ENCODE measurements around the gene NXPH1. TPM values are rescaled to one million over a fixed set of nuclear protein-coding genes. Genes with fewer than 3 reads are reported as not detected.

NXPH1 gene
- total RNA-seq, 1 experiment from 2014 or later, result 0.59 TPM

- Mint-ChIP-seq H3K9me3 (peaks cover 11% of the 10 kb centered on the region), H3K27me3 (ENCODE audit: low read depth) (no peaks in the 10 kb centered on the region), H3K27ac (no peak overlapping the region), H3K4me3 (no peak overlapping the region), H3K36me3 (no peaks in the 10 kb centered on the region), H3K4me1 (peaks cover 32% of the 10 kb centered on the region)
- no peak for DNase-seq (ENCODE audit: low spot score)
- ChIA-PET CTCF (interaction anchor here (0.7 to 1.2 kb wide), 2 partner anchors 20 to 28 kb away, joined by 5 to 9 read pairs; no protein-coding TSS in a partner anchor), POLR2A (interaction anchor here (0.6 kb wide), 1 partner anchor 738 kb away, joined by 4 read pairs; no protein-coding TSS in a partner anchor)
- ATAC-seq, result no peak
- TF ChIP-seq ZBTB43 (CRISPR knock-in tag; IDR thresholded peaks at IDR 0.05), result no peak
- TF ChIP-seq ZNF317 (CRISPR knock-in tag; IDR thresholded peaks at IDR 0.05; ENCODE audit: borderline replicate concordance, low read depth), result no peak
- no peak for TF ChIP-seq SMAD3 (CRISPR knock-in tag; IDR thresholded peaks at IDR 0.05; ENCODE audit: borderline replicate concordance)
- TF ChIP-seq HMGA2 (CRISPR knock-in tag; IDR thresholded peaks at IDR 0.05), result no peak
- TF ChIP-seq ETV6 (CRISPR knock-in tag; IDR thresholded peaks at IDR 0.05), result no peak
Measured at GRCh38 chr7:8391353-8392062, 41.9 kb upstream of the NXPH1 start.

- CTCF ChIA-PET, result no interaction called here
- Mint-ChIP-seq H3K27me3 (ENCODE audit: low read depth) (no peaks in the 10 kb centered on the region), H3K4me1 (peaks cover 7% of the 10 kb centered on the region), H3K4me3 (no peak overlapping the region), H3K36me3 (no peaks in the 10 kb centered on the region), H3K9me3 (peaks cover 16% of the 10 kb centered on the region), H3K27ac (no peak overlapping the region)
- ATAC-seq (no peak), DNase-seq (ENCODE audit: low spot score) (no peak)
- TF ChIP-seq ATF6 (CRISPR knock-in tag; IDR thresholded peaks at IDR 0.05), result no peak
- no peak for TF ChIP-seq SP1 (CRISPR knock-in tag; conservative IDR thresholded peaks at IDR 0.05)
- TF ChIP-seq ZNF396 (CRISPR knock-in tag; IDR thresholded peaks at IDR 0.05; ENCODE audit: borderline replicate concordance), result no peak
- no peak for TF ChIP-seq TP53 (CRISPR knock-in tag; IDR thresholded peaks at IDR 0.05)
- TF ChIP-seq STAT6 (CRISPR knock-in tag; conservative IDR thresholded peaks at IDR 0.05; ENCODE audit: low read depth), result no peak
- no peak for TF ChIP-seq ZNF219 (CRISPR knock-in tag; IDR thresholded peaks at IDR 0.05; ENCODE audit: borderline replicate concordance)
- no peak for TF ChIP-seq ZMAT4 (CRISPR knock-in tag; IDR thresholded peaks at IDR 0.05)
- TF ChIP-seq HMGA2 (CRISPR knock-in tag; IDR thresholded peaks at IDR 0.05), result no peak
- TF ChIP-seq ERG (CRISPR knock-in tag; IDR thresholded peaks at IDR 0.05), result no peak
- no peak for TF ChIP-seq NFE2L1 (CRISPR knock-in tag; IDR thresholded peaks at IDR 0.05)
- TF ChIP-seq SOX15 (CRISPR knock-in tag; IDR thresholded peaks at IDR 0.05), result no peak
- TF ChIP-seq GTF2I (CRISPR knock-in tag; conservative IDR thresholded peaks at IDR 0.05), result no peak
- no peak for TF ChIP-seq NR1H2 (CRISPR knock-in tag; IDR thresholded peaks at IDR 0.05)
- no peak for TF ChIP-seq OVOL2 (CRISPR knock-in tag; IDR thresholded peaks at IDR 0.05; ENCODE audit: borderline replicate concordance)
- TF ChIP-seq GABPB1 (CRISPR knock-in tag; IDR thresholded peaks at IDR 0.05), result no peak
- TF ChIP-seq TEAD4 (CRISPR knock-in tag; IDR thresholded peaks at IDR 0.05), result no peak
- no peak for TF ChIP-seq E2F1 (CRISPR knock-in tag; IDR thresholded peaks at IDR 0.05)
- no peak for TF ChIP-seq GRHL2 (CRISPR knock-in tag; IDR thresholded peaks at IDR 0.05; ENCODE audit: insufficient replicate concordance, severe bottlenecking)
- TF ChIP-seq ZNF317 (CRISPR knock-in tag; IDR thresholded peaks at IDR 0.05; ENCODE audit: borderline replicate concordance, low read depth), result no peak
- POLR2A ChIA-PET, result no interaction called here
Measured at GRCh38 chr7:8396294-8396693, 37.1 kb upstream of the NXPH1 start.

All from WTC11 (cell line).